MM.1S (cell line): ENCODE measurements around the gene TAF6L.

Experiments
- CTCF ChIP-seq: fragments of 300-600 bp; sonication (generic); IDR thresholded peaks from 2 replicates; pipeline ENCODE4 v1.5.1; 2016; ENCODE audit warnings: antibody characterized with exemption, low read length, mixed read lengths
- EZH2 ChIP-seq: fragments of 300-600 bp; sonication (generic); optimal IDR thresholded peaks from 2 replicates; pipeline ENCODE3; 2017; ENCODE audit warnings: low read depth, mild to moderate bottlenecking, antibody characterized with exemption, low read length, mixed read lengths

- TF ChIP-seq CTCF (no peak), EZH2 (no peak)
Observed at GRCh38 chr11:62831520-62832335, 60.5 kb downstream of the TAF6L start, which contains the start of gene STX5.
